Testis (tissue), 3 donors: ENCODE results near the gene NOS1AP. TPM values are rescaled to one million over a fixed set of nuclear protein-coding genes. Genes with fewer than 3 reads are reported as not detected.

Experiments
- DNase-seq: peaks from one replicate; pipeline ENCODE4 v3.0.0-alpha.2; 2019
- H3K27ac ChIP-seq, 2 donors: fragments of 200-600 bp; sonication (generic); one replicate each; pipeline ENCODE4 v1.5.1; 2019
- H3K27me3 ChIP-seq: fragments of 200-600 bp; sonication (generic); one replicate; pipeline ENCODE4 v1.5.1; 2019
- H3K36me3 ChIP-seq: fragments of 200-600 bp; sonication (generic); one replicate; pipeline ENCODE4 v1.5.1; 2017; ENCODE audit warnings: low read depth; ENCODE audit errors: missing control alignments
- H3K4me1 ChIP-seq: fragments of 200-600 bp; sonication (generic); one replicate; pipeline ENCODE4 v1.5.1; 2019
- H3K4me3 ChIP-seq, 2 donors: fragments of 200-600 bp; sonication (generic); one replicate each; pipeline ENCODE4 v1.5.1; 2017 to 2019
- H3K9me3 ChIP-seq: fragments of 200-600 bp; sonication (generic); one replicate; pipeline ENCODE4 v1.5.1; 2017
- CTCF ChIP-seq, 3 experiments: fragments of 450-650 bp in 2 of 3; fragments of 200-600 bp in 1 of 3; sonication (generic) in 1 of 3; IDR thresholded peaks; one replicate each; pipeline ENCODE4 v1.5.1; 2016 to 2019; ENCODE audit warnings: antibody characterized with exemption in 3 of 3, mild to moderate bottlenecking in 2 of 3, moderate library complexity in 1 of 3
- POLR2A ChIP-seq: fragments of 450-650 bp; IDR thresholded peaks from one replicate; pipeline ENCODE4 v1.6.1; 2017; ENCODE audit warnings: antibody characterized with exemption, mild to moderate bottlenecking, moderate library complexity
- WGBS, 2 donors: methylation state at CpG; one replicate each; pipeline ENCODE4 v1.1.5; 2018; 5-methylcytosine and 5-hydroxymethylcytosine counted together
- intact Hi-C: fragments of 100-400 bp; cut with DNase I; formaldehyde crosslinking; loops from one replicate; pipeline ENCODE4 v1.15.1; 2023; ENCODE audit warnings: low total_unique reads
- polyA plus RNA-seq: library from polyadenylated mRNA; stranded (reverse); fragments of 350-450 nt; fragmentation: Illumina TruSeq; extraction: RNeasy Lipid Tissue Mini Kit (QIAGEN cat#74804); gene quantifications from one replicate; pipeline ENCODE4 v1.2.3, GENCODE V29; 2014; ENCODE audit warnings: low read depth, low replicate concordance; ENCODE audit not compliant: insufficient read depth
- total RNA-seq, 2 donors: library from RNA; depleted of rRNA; stranded (reverse); fragments of >200 nt; gene quantifications; one replicate each; pipeline ENCODE4 v1.2.3, GENCODE V29; 2016

NOS1AP gene
- total and polyA plus RNA-seq, 3 donors from 2014 or later, result 2.1 to 5.1 (median 4.1) TPM

- Histone ChIP-seq H3K4me3 (no peak overlapping the region), H3K4me1 (no peaks in the 10 kb centered on the region), H3K27ac (no peak overlapping the region), H3K36me3 (no peaks in the 10 kb centered on the region), H3K9me3 (no peaks in the 10 kb centered on the region), H3K27me3 (no peaks in the 10 kb centered on the region)
- intact Hi-C loops, result no loop called here
- TF ChIP-seq CTCF (IDR thresholded peaks at IDR 0.05) (no peak), POLR2A (no peak)
- DNase-seq, result no peak
- WGBS, 2 donors, result 59 to 73% methylated on average over 11 to 13 of the region's 13 CpGs
Measured at GRCh38 chr1:162372159-162373071, 302.9 kb downstream of the NOS1AP start.

DNA sequence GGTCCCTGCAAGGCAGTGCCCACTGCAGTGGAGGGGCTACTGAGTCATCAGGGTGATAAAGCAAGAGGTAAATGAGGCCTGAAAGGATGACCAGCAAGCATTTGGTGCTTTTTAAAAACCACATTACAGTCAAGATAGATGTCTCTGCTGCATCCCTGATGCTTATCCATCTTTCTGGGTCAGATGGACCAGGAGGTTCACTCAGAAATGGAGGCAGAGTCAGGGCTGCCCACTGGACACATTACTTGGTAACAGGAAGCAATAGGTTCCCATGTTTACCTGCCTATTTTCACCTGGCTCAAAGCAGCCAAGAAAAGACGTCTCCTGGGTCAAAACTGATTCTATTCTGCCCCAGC is 303.6 kb downstream of the NOS1AP start:
- 91% methylated on average over 1 of the region's 1 CpG; no CpG with 5 or more reads in 1 of the 2 donors for WGBS, 2 donors
- no peak overlapping the region for H3K4me3 ChIP-seq
- TF ChIP-seq CTCF (IDR thresholded peaks at IDR 0.05) (no peak), POLR2A (no peak)
- H3K27me3 ChIP-seq, result no peaks in the 10 kb centered on the region
- DNase-seq, result no peak
- no peaks in the 10 kb centered on the region for H3K9me3 ChIP-seq
- no peaks in the 10 kb centered on the region for H3K36me3 ChIP-seq
- H3K4me1 ChIP-seq, result no peaks in the 10 kb centered on the region
- no peak overlapping the region for H3K27ac ChIP-seq
- intact Hi-C loops, result no loop called here

GRCh38 chr1:162373541-162374260 is 304.2 kb downstream of the NOS1AP start:
- H3K4me3 ChIP-seq, result no peak overlapping the region
- DNase-seq, result no peak
- WGBS, 2 donors, result 88 to 96% methylated on average over 5 to 8 of the region's 8 CpGs
- intact Hi-C loops, result no loop called here
- no peak for TF ChIP-seq POLR2A
- TF ChIP-seq CTCF (IDR thresholded peaks at IDR 0.05), result no peak
- no peaks in the 10 kb centered on the region for H3K9me3 ChIP-seq
- no peaks in the 10 kb centered on the region for H3K36me3 ChIP-seq
- H3K27me3 ChIP-seq, result no peaks in the 10 kb centered on the region
- no peak overlapping the region for H3K27ac ChIP-seq
- no peaks in the 10 kb centered on the region for H3K4me1 ChIP-seq

GRCh38 chr1:162374406-162374805 is 304.9 kb downstream of the NOS1AP start:
- intact Hi-C loops, result no loop called here
- Histone ChIP-seq H3K4me3 (no peak overlapping the region), H3K27me3 (no peaks in the 10 kb centered on the region), H3K27ac (no peak overlapping the region), H3K9me3 (no peaks in the 10 kb centered on the region), H3K4me1 (no peaks in the 10 kb centered on the region), H3K36me3 (no peaks in the 10 kb centered on the region)
- no peak for DNase-seq
- TF ChIP-seq CTCF (IDR thresholded peaks at IDR 0.05), result no peak
- WGBS, 2 donors, result 94 to 95% methylated on average over 7 to 9 of the region's 9 CpGs
